HepG2 (cell line): ENCODE data around the gene ETHE1. TPM values are rescaled to one million over a fixed set of nuclear protein-coding genes. Genes with fewer than 3 reads are reported as not detected.

Experiments
- CAMTA2 ChIP-seq: sonication (generic); formaldehyde crosslinking; IDR thresholded peaks from 2 replicates; pipeline ENCODE4 v1.4.0; 2020; ENCODE audit warnings: mild to moderate bottlenecking, missing genetic modification reagents, borderline replicate concordance
- KDM1A ChIP-seq: IDR thresholded peaks from 2 replicates; pipeline ENCODE4 v1.6.1; 2016; ENCODE audit warnings: missing compliant biosample characterization
- LCORL ChIP-seq, 2 experiments: fragments of 450-650 bp in 1 of 2; sonication (generic) in 1 of 2; formaldehyde crosslinking in 1 of 2; IDR thresholded peaks; 2 replicates each; pipeline versions ENCODE4 v1.5.0 to v1.6.1; 2017 to 2020; ENCODE audit warnings: antibody characterized with exemption in 1 of 2, missing genetic modification reagents in 1 of 2
- SATB2 ChIP-seq: sonication (generic); formaldehyde crosslinking; IDR thresholded peaks from 2 replicates; pipeline ENCODE4 v1.5.0; 2020; ENCODE audit warnings: missing genetic modification reagents
- STAG1 ChIP-seq: sonication (generic); formaldehyde crosslinking; IDR thresholded peaks from 2 replicates; pipeline ENCODE4 v1.4.0; 2020; ENCODE audit warnings: missing genetic modification reagents
- TBX3 ChIP-seq: fragments of 450-650 bp; IDR thresholded peaks from 2 replicates; pipeline ENCODE4 v1.6.1; 2017; ENCODE audit warnings: antibody characterized with exemption, mild to moderate bottlenecking, inconsistent platforms, borderline replicate concordance
- TRIM24 ChIP-seq: sonication (generic); formaldehyde crosslinking; IDR thresholded peaks from 2 replicates; pipeline ENCODE4 v1.8.0; 2022; ENCODE audit warnings: mild to moderate bottlenecking, missing genetic modification reagents
- U2AF1 ChIP-seq: fragments of 200-400 bp; formaldehyde crosslinking; optimal IDR thresholded peaks from 2 replicates; pipeline ENCODE3; 2017; ENCODE audit warnings: mild to moderate bottlenecking, low read depth, low read length
- ZFY ChIP-seq: sonication (generic); formaldehyde crosslinking; IDR thresholded peaks from 2 replicates; pipeline ENCODE4 v1.4.0; 2020; ENCODE audit warnings: missing genetic modification reagents
- ZNF124 ChIP-seq: sonication (generic); formaldehyde crosslinking; IDR thresholded peaks from 2 replicates; pipeline ENCODE4 v1.4.0; 2020; ENCODE audit warnings: missing genetic modification reagents
- ZNF24 ChIP-seq: fragments of 450-650 bp; IDR thresholded peaks from 2 replicates; pipeline ENCODE4 v1.6.1; 2017; ENCODE audit warnings: antibody characterized with exemption, mild to moderate bottlenecking
- ZNF33A ChIP-seq: sonication (generic); formaldehyde crosslinking; IDR thresholded peaks from 2 replicates; pipeline ENCODE4 v1.5.1; 2020; ENCODE audit warnings: missing genetic modification reagents, mild to moderate bottlenecking, moderate library complexity, borderline replicate concordance
- ZNF383 ChIP-seq: sonication (generic); formaldehyde crosslinking; IDR thresholded peaks from 2 replicates; pipeline ENCODE4 v1.4.0; 2020; ENCODE audit warnings: missing genetic modification reagents, mild to moderate bottlenecking, borderline replicate concordance
- ZNF432 ChIP-seq: sonication (generic); formaldehyde crosslinking; IDR thresholded peaks from 2 replicates; pipeline ENCODE4 v1.5.0; 2020; ENCODE audit warnings: missing genetic modification reagents, mild to moderate bottlenecking, borderline replicate concordance
- ZNF672 ChIP-seq: sonication (generic); formaldehyde crosslinking; IDR thresholded peaks from 2 replicates; pipeline ENCODE4 v1.8.1; 2022; ENCODE audit warnings: missing genetic modification reagents
- ZNF777 ChIP-seq: sonication (generic); formaldehyde crosslinking; IDR thresholded peaks from 2 replicates; pipeline ENCODE4 v1.4.0; 2020; ENCODE audit warnings: missing genetic modification reagents
- ZSCAN12 ChIP-seq: sonication (generic); formaldehyde crosslinking; IDR thresholded peaks from 2 replicates; pipeline ENCODE4 v1.9.0; 2021; ENCODE audit warnings: mild to moderate bottlenecking, missing genetic modification reagents
- polyA plus RNA-seq, 8 experiments: library from polyadenylated mRNA; depleted of rRNA in 3 of 8; stranded (reverse) in 7 of 8; unstranded in 1 of 8; fragments of >200 nt; fragmentation: Illumina TruSeq in 4 of 8; extraction: Trizol in 4 of 8; gene quantifications; 2 replicates each; pipeline versions ENCODE4 v1.2.1 to v1.2.3, GENCODE V29; 2011 to 2016; ENCODE audit warnings: low read depth in 4 of 8, missing spikeins in 1 of 8, mixed read lengths in 1 of 8; ENCODE audit not compliant: insufficient read depth in 1 of 8
- total RNA-seq, 5 experiments: library from RNA; depleted of rRNA; stranded (reverse); fragments of >200 nt; fragmentation: Illumina TruSeq; extraction: Trizol; gene quantifications; 2 replicates each; pipeline ENCODE4 v1.2.3, GENCODE V29; 2016; ENCODE audit warnings: low read depth in 1 of 5
- TF ChIP-seq, protein P1 (sequence below): sonication (generic); formaldehyde crosslinking; IDR thresholded peaks from 2 replicates; pipeline ENCODE4 v1.4.0; 2020; ENCODE audit warnings: low read depth, mild to moderate bottlenecking, missing genetic modification reagents
- TF ChIP-seq, protein P2 (sequence below): sonication (generic); formaldehyde crosslinking; IDR thresholded peaks from 2 replicates; pipeline ENCODE4 v1.4.0; 2020; ENCODE audit warnings: missing genetic modification reagents
- TF ChIP-seq, protein P3 (sequence below): sonication (generic); formaldehyde crosslinking; IDR thresholded peaks from 2 replicates; pipeline ENCODE4 v1.5.0; 2020; ENCODE audit warnings: missing genetic modification reagents
- TF ChIP-seq, protein P4 (sequence below): sonication (generic); formaldehyde crosslinking; IDR thresholded peaks from 2 replicates; pipeline ENCODE4 v1.4.0; 2020; ENCODE audit warnings: missing genetic modification reagents
- TF ChIP-seq, protein P5 (sequence below): sonication (generic); formaldehyde crosslinking; IDR thresholded peaks from 2 replicates; pipeline ENCODE4 v1.5.1; 2020; ENCODE audit warnings: mild to moderate bottlenecking, moderate library complexity, missing genetic modification reagents

The ETHE1 gene
- total and polyA plus RNA-seq, 2 of the 13 experiments (the other 11 are each of a cell fraction or from before 2014, with no cell fraction given), result 32.5 to 58.4 TPM

DNA sequence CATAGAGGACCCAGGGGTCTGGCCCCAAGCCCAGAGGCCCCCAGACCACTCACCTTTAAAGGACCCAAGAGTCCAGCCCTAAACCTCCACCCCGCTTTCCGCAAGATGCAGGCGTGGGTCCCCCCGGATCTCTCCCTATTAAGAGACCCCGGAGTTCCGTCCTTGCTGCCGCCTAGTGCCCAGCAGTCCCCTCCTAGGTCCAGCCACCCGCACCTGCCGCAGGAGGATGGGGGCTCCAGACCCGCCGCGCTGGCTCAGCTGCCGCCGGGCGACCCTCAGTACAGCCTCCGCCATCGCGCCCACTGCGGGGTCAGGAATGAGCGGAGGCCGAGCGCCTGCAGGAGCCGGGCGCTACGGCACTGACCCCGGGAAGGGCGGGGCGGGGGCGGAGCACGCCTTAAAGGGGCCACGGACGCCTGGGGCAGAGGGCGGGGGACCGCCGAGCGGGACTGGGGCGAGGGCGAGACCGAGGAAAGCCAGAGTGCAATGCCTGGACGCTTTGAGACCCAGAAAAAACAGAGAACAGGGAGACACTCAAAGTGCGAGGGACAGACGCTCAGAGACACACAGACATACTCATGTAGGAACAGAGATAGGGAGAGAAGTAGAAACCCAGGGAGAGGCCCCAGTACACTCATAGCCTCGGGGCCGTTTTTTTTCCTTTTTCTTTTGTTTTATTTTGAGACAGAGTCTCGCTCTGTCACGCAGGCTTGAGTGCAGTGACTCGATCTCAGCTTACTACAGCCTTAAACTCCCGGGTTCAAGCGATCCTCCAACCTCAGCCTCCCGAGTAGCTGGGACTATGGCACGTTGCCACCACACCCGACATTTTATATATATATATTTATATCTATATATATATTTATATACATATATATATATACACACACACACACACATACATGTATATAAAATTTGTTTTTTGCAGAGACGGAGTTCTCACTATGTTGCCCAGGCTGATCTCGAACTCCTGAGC, at the start of gene ETHE1 (continued):
- TF ChIP-seq, protein P1, sequence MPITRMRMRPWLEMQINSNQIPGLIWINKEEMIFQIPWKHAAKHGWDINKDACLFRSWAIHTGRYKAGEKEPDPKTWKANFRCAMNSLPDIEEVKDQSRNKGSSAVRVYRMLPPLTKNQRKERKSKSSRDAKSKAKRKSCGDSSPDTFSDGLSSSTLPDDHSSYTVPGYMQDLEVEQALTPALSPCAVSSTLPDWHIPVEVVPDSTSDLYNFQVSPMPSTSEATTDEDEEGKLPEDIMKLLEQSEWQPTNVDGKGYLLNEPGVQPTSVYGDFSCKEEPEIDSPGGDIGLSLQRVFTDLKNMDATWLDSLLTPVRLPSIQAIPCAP (CRISPR knock-in tag), result no peak
- no peak for TF ChIP-seq KDM1A (CRISPR knock-in tag)
- TF ChIP-seq TBX3, result no peak
- TF ChIP-seq, protein P2, sequence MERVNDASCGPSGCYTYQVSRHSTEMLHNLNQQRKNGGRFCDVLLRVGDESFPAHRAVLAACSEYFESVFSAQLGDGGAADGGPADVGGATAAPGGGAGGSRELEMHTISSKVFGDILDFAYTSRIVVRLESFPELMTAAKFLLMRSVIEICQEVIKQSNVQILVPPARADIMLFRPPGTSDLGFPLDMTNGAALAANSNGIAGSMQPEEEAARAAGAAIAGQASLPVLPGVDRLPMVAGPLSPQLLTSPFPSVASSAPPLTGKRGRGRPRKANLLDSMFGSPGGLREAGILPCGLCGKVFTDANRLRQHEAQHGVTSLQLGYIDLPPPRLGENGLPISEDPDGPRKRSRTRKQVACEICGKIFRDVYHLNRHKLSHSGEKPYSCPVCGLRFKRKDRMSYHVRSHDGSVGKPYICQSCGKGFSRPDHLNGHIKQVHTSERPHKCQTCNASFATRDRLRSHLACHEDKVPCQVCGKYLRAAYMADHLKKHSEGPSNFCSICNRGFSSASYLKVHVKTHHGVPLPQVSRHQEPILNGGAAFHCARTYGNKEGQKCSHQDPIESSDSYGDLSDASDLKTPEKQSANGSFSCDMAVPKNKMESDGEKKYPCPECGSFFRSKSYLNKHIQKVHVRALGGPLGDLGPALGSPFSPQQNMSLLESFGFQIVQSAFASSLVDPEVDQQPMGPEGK (CRISPR knock-in tag), result peak; percentile 79
- 0 out of 2 replicates have a peak, but pooled peaks have one; percentile 47 for TF ChIP-seq ZNF124 (CRISPR knock-in tag)
- TF ChIP-seq ZNF24, result no peak
- no peak for TF ChIP-seq TRIM24 (CRISPR knock-in tag)
- TF ChIP-seq CAMTA2 (CRISPR knock-in tag), result no peak
- TF ChIP-seq ZNF432 (CRISPR knock-in tag), result no peak
- TF ChIP-seq, protein P3, sequence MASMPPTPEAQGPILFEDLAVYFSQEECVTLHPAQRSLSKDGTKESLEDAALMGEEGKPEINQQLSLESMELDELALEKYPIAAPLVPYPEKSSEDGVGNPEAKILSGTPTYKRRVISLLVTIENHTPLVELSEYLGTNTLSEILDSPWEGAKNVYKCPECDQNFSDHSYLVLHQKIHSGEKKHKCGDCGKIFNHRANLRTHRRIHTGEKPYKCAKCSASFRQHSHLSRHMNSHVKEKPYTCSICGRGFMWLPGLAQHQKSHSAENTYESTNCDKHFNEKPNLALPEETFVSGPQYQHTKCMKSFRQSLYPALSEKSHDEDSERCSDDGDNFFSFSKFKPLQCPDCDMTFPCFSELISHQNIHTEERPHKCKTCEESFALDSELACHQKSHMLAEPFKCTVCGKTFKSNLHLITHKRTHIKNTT, result no peak
- no peak for TF ChIP-seq ZNF383 (CRISPR knock-in tag)
- no peak for TF ChIP-seq LCORL (IDR thresholded peaks at IDR 0.05)
- peak; percentile 46; the same call in 1 of the 2 replicates for TF ChIP-seq LCORL (CRISPR knock-in tag; IDR thresholded peaks at IDR 0.05)
- TF ChIP-seq, protein P4, sequence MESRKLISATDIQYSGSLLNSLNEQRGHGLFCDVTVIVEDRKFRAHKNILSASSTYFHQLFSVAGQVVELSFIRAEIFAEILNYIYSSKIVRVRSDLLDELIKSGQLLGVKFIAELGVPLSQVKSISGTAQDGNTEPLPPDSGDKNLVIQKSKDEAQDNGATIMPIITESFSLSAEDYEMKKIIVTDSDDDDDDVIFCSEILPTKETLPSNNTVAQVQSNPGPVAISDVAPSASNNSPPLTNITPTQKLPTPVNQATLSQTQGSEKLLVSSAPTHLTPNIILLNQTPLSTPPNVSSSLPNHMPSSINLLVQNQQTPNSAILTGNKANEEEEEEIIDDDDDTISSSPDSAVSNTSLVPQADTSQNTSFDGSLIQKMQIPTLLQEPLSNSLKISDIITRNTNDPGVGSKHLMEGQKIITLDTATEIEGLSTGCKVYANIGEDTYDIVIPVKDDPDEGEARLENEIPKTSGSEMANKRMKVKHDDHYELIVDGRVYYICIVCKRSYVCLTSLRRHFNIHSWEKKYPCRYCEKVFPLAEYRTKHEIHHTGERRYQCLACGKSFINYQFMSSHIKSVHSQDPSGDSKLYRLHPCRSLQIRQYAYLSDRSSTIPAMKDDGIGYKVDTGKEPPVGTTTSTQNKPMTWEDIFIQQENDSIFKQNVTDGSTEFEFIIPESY (CRISPR knock-in tag), result no peak
- no peak for TF ChIP-seq ZNF777 (CRISPR knock-in tag)
- TF ChIP-seq ZSCAN12, result no peak
- TF ChIP-seq ZNF672 (CRISPR knock-in tag), result no peak
- TF ChIP-seq SATB2 (CRISPR knock-in tag), result no peak
- TF ChIP-seq ZFY, result peak; percentile 78
- TF ChIP-seq STAG1 (CRISPR knock-in tag), result no peak
- TF ChIP-seq U2AF1, result no peak
- TF ChIP-seq, protein P5, sequence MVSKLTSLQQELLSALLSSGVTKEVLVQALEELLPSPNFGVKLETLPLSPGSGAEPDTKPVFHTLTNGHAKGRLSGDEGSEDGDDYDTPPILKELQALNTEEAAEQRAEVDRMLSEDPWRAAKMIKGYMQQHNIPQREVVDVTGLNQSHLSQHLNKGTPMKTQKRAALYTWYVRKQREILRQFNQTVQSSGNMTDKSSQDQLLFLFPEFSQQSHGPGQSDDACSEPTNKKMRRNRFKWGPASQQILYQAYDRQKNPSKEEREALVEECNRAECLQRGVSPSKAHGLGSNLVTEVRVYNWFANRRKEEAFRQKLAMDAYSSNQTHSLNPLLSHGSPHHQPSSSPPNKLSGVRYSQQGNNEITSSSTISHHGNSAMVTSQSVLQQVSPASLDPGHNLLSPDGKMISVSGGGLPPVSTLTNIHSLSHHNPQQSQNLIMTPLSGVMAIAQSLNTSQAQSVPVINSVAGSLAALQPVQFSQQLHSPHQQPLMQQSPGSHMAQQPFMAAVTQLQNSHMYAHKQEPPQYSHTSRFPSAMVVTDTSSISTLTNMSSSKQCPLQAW (CRISPR knock-in tag), result 0 out of 2 replicates have a peak, but pooled peaks have one; percentile 58
- no peak for TF ChIP-seq ZNF33A
